MM.1S (cell line): ENCODE measurements around the gene UCP2.

Source experiments
- DNase-seq: peaks from one replicate; pipeline ENCODE4 v3.0.0-alpha.2; 2015
- H2AFZ ChIP-seq: fragments of 300-600 bp; sonication (generic); 2 replicates; pipeline ENCODE4 v1.6.0; 2016; ENCODE audit warnings: antibody characterized with exemption, low read length
- H3F3A ChIP-seq: fragments of 300-600 bp; sonication (generic); 2 replicates; pipeline ENCODE4 v1.6.1; 2016; ENCODE audit warnings: mild to moderate bottlenecking, antibody characterized with exemption, low read length, moderate library complexity, mixed read lengths; ENCODE audit not compliant: insufficient read depth
- H3K27ac ChIP-seq: fragments of 300-600 bp; sonication (generic); 2 replicates; pipeline ENCODE4 v1.5.1; 2016; ENCODE audit warnings: mild to moderate bottlenecking, low read length
- H3K27me3 ChIP-seq: fragments of 300-600 bp; sonication (generic); replicated peaks from 2 replicates; pipeline ENCODE4 v1.6.0; 2016; ENCODE audit warnings: low read length; ENCODE audit not compliant: insufficient read depth
- H3K36me3 ChIP-seq: fragments of 300-600 bp; sonication (generic); replicated peaks from 2 replicates; pipeline ENCODE4 v1.6.1; 2016; ENCODE audit warnings: mild to moderate bottlenecking, low read length, mixed read lengths; ENCODE audit not compliant: insufficient read depth
- H3K4me1 ChIP-seq: fragments of 300-600 bp; sonication (generic); 2 replicates; pipeline ENCODE4 v1.6.1; 2016; ENCODE audit warnings: low read length, mixed read lengths
- H3K4me2 ChIP-seq: fragments of 300-600 bp; sonication (generic); 2 replicates; pipeline ENCODE4 v1.6.0; 2016; ENCODE audit warnings: low read depth, low read length
- H3K4me3 ChIP-seq: fragments of 300-600 bp; sonication (generic); 2 replicates; pipeline ENCODE4 v1.5.1; 2016; ENCODE audit warnings: low read length, mixed read lengths
- H3K79me2 ChIP-seq: fragments of 300-600 bp; sonication (generic); 2 replicates; pipeline ENCODE4 v1.6.1; 2016; ENCODE audit warnings: mixed run types, low read length, mixed read lengths
- H3K9ac ChIP-seq: fragments of 300-600 bp; sonication (generic); 2 replicates; pipeline ENCODE4 v1.6.1; 2016; ENCODE audit warnings: low read length, mixed read lengths
- H3K9me2 ChIP-seq: fragments of 300-600 bp; sonication (generic); replicated peaks from 2 replicates; pipeline ENCODE4 v1.6.1; 2016; ENCODE audit warnings: mild to moderate bottlenecking, low read length, mixed read lengths; ENCODE audit not compliant: insufficient read depth
- H3K9me3 ChIP-seq: fragments of 300-600 bp; sonication (generic); replicated peaks from 2 replicates; pipeline ENCODE4 v1.6.1; 2016; ENCODE audit warnings: mild to moderate bottlenecking, low read length, mixed read lengths; ENCODE audit not compliant: insufficient read depth
- H4K20me1 ChIP-seq: fragments of 300-600 bp; sonication (generic); 2 replicates; pipeline ENCODE4 v1.6.1; 2016; ENCODE audit warnings: mild to moderate bottlenecking, low read length, moderate library complexity, mixed read lengths; ENCODE audit not compliant: insufficient read depth
- CTCF ChIP-seq: fragments of 300-600 bp; sonication (generic); IDR thresholded peaks from 2 replicates; pipeline ENCODE4 v1.5.1; 2016; ENCODE audit warnings: antibody characterized with exemption, low read length, mixed read lengths
- EZH2 ChIP-seq: fragments of 300-600 bp; sonication (generic); optimal IDR thresholded peaks from 2 replicates; pipeline ENCODE3; 2017; ENCODE audit warnings: low read depth, mild to moderate bottlenecking, antibody characterized with exemption, low read length, mixed read lengths
- EZH2phosphoT487 ChIP-seq: fragments of 300-600 bp; sonication (generic); IDR thresholded peaks from 2 replicates; pipeline ENCODE4 v1.6.1; 2018; ENCODE audit warnings: antibody characterized with exemption, low read length

The UCP2 gene

GRCh38 chr11:74009675-74010305, 27.1 kb upstream of the UCP2 start:
- no peak for DNase-seq
- Histone ChIP-seq H3K79me2 (no peaks in the 10 kb centered on the region), H3K27me3 (no peaks in the 10 kb centered on the region), H3K4me3 (no peak overlapping the region), H3K4me1 (peaks cover 10% of the 10 kb centered on the region), H2AFZ (no peak overlapping the region), H4K20me1 (no peaks in the 10 kb centered on the region), H3K9me3 (no peaks in the 10 kb centered on the region), H3K36me3 (no peaks in the 10 kb centered on the region), H3K9me2 (no peaks in the 10 kb centered on the region), H3K4me2 (no peak overlapping the region), H3K9ac (no peak overlapping the region), H3F3A (peaks cover 6% of the 10 kb centered on the region; the same call in 1 of the 2 replicates), H3K27ac (no peak overlapping the region)
- TF ChIP-seq EZH2phosphoT487 (no peak), CTCF (no peak), EZH2 (no peak)

- no peak overlapping the region for H2AFZ ChIP-seq
- no peak overlapping the region for H3K27ac ChIP-seq
- H3F3A ChIP-seq = no peaks in the 10 kb centered on the region
- no peak for TF ChIP-seq EZH2phosphoT487
- no peak for TF ChIP-seq EZH2
- no peak for TF ChIP-seq CTCF
- H3K27me3 ChIP-seq = no peaks in the 10 kb centered on the region
- no peak for DNase-seq
- no peak overlapping the region for H3K9ac ChIP-seq
- H3K9me3 ChIP-seq = no peaks in the 10 kb centered on the region
- no peaks in the 10 kb centered on the region for H3K79me2 ChIP-seq
- H4K20me1 ChIP-seq = no peaks in the 10 kb centered on the region
- no peaks in the 10 kb centered on the region for H3K9me2 ChIP-seq
- H3K4me3 ChIP-seq = no peak overlapping the region
- peaks cover 4% of the 10 kb centered on the region for H3K4me1 ChIP-seq
- no peak overlapping the region for H3K4me2 ChIP-seq
- no peaks in the 10 kb centered on the region for H3K36me3 ChIP-seq
These were observed 26.5 kb upstream of the UCP2 start for GRCh38 chr11:74009230-74009547.

GRCh38 chr11:74008373-74009229, 26.0 kb upstream of the UCP2 start, which contains the start of gene UCP3:
UCP3 (minus strand) TSS chr11:74009085; CDS start chr11:74007042, 2,043 bp downstream.
- TF ChIP-seq EZH2 = no peak
- TF ChIP-seq EZH2phosphoT487 = no peak
- no peak for TF ChIP-seq CTCF
- H3K9me2 ChIP-seq = no peaks in the 10 kb centered on the region
- no peaks in the 10 kb centered on the region for H3K79me2 ChIP-seq
- H3K27ac ChIP-seq = no peak within 1 kb of the TSS
- H3K27me3 ChIP-seq = no peaks in the 10 kb centered on the region
- H3K36me3 ChIP-seq = no peaks in the 10 kb centered on the region
- no peak within 1 kb of the TSS for H3K4me2 ChIP-seq
- no peaks in the 10 kb centered on the region for H4K20me1 ChIP-seq
- H3K9ac ChIP-seq = no peak within 1 kb of the TSS
- DNase-seq = no peak
- no peaks in the 10 kb centered on the region for H3K4me1 ChIP-seq
- no peaks in the 10 kb centered on the region for H3K9me3 ChIP-seq
- H2AFZ ChIP-seq = no peak within 1 kb of the TSS
- no peaks in the 10 kb centered on the region for H3F3A ChIP-seq
- H3K4me3 ChIP-seq = no peak within 1 kb of the TSS
